Erythroblast (primary cell): ENCODE measurements around the gene P2RY8.

Source experiments
- GATA1 ChIP-seq: IDR thresholded peaks from 2 replicates; pipeline ENCODE4 v1.6.1; 2011; ENCODE audit warnings: low read depth, mild to moderate bottlenecking, control low read depth, low read length, moderate library complexity
- POLR2A ChIP-seq: IDR thresholded peaks from 2 replicates; pipeline ENCODE4 v1.6.1; 2011; ENCODE audit warnings: mild to moderate bottlenecking, low read length

DNA sequence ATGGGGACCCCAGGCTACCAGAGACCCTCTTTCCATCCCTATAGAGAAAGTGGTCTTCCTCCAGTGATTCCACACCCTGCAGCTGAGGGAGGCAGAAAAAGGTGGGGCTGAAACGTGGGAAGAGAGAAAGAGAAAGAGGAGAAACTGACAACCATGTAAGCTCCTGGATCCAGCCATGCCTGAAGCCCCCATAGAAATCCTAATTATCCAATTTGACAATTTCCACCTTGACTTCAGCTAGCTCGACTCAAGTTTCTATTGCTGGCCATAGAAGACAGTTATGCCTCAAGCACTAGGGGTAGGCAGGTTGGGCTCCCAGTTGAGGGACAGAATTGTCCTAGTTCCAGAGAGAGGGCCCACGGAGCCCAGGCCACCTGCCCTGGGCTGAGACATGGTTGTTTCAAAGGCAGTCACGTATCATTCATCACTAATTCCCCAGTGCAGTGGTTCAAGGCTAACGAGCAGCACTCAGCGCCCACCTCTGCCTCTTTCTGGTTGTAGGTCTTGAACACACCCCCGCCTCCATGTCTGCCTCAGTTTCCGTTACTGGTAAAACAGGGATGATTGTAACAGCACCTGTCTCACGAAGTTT lies 44.5 kb downstream of the P2RY8 start:
- TF ChIP-seq POLR2A (no peak), GATA1 (no peak)
